Activated gamma-delta T cell treated with Interleukin-2 at 50 U/mL for 16 hours (primary cell): ENCODE results near the gene SOD3.

ENCODE experiments used
- DNase-seq: peaks from one replicate; pipeline ENCODE4 v3.0.0-alpha.2; 2020

The SOD3 gene

GRCh38 chr4:24805566-24805965 is 10.2 kb downstream of the SOD3 start:
- no peak for DNase-seq

- DNase-seq: no peak
Observed at GRCh38 chr4:24806206-24806990, 11.0 kb downstream of the SOD3 start.

GRCh38 chr4:24807611-24808010 is 12.2 kb downstream of the SOD3 start:
- no peak for DNase-seq

GRCh38 chr4:24808261-24808660 is 12.9 kb downstream of the SOD3 start:
- DNase-seq: no peak

GRCh38 chr4:24808955-24809354 is 13.6 kb downstream of the SOD3 start:
- no peak for DNase-seq

- DNase-seq: no peak
Observed at GRCh38 chr4:24809376-24809775, 14.0 kb downstream of the SOD3 start.

GRCh38 chr4:24809815-24810405 is 14.5 kb downstream of the SOD3 start:
- no peak for DNase-seq

GRCh38 chr4:24810871-24811631 is 15.7 kb downstream of the SOD3 start:
- DNase-seq: no peak

- no peak for DNase-seq
Observed at GRCh38 chr4:24813732-24814131, 18.4 kb downstream of the SOD3 start.

- no peak for DNase-seq
Observed at GRCh38 chr4:24816797-24817196, 21.4 kb downstream of the SOD3 start.

- no peak for DNase-seq
Observed at GRCh38 chr4:24820541-24820940, 25.2 kb downstream of the SOD3 start.

GRCh38 chr4:24824720-24825119 is 29.3 kb downstream of the SOD3 start:
- DNase-seq: no peak

- no peak for DNase-seq
Observed at GRCh38 chr4:24831637-24832036, 36.3 kb downstream of the SOD3 start.

GRCh38 chr4:24835696-24836095 is 40.3 kb downstream of the SOD3 start:
- DNase-seq: no peak

GRCh38 chr4:24836661-24837242 is 41.4 kb downstream of the SOD3 start:
- no peak for DNase-seq

GRCh38 chr4:24837336-24837735 is 42.0 kb downstream of the SOD3 start:
- DNase-seq: no peak

- no peak for DNase-seq
Observed at GRCh38 chr4:24837781-24838180, 42.4 kb downstream of the SOD3 start.

GRCh38 chr4:24840362-24840761 is 45.0 kb downstream of the SOD3 start:
- no peak for DNase-seq

- DNase-seq: no peak
Observed at GRCh38 chr4:24840826-24841543, 45.6 kb downstream of the SOD3 start.

GRCh38 chr4:24842356-24842755 is 47.0 kb downstream of the SOD3 start:
- DNase-seq: no peak

GRCh38 chr4:24843096-24843495 is 47.7 kb downstream of the SOD3 start:
- DNase-seq: no peak

- no peak for DNase-seq
Observed at GRCh38 chr4:24845132-24845531, 49.8 kb downstream of the SOD3 start.

GRCh38 chr4:24845902-24846301 is 50.5 kb downstream of the SOD3 start:
- no peak for DNase-seq
